Measurements from ENCODE around the gene SIL1. TPM values are rescaled to one million over a fixed set of nuclear protein-coding genes. Genes with fewer than 3 reads are reported as not detected.

The SIL1 gene
- total and polyA plus RNA-seq, 2 of the 8 experiments (the other 6 are each of a cell fraction or from before 2014, with no cell fraction given), result 8.3 to 12.8 TPM

GRCh38 chr5:139167533-139167932 is 30.6 kb downstream of the SIL1 start:
- Histone ChIP-seq H2BK15ac (ENCODE audit: low read length) (no peak overlapping the region), H4K91ac (replicated peaks; ENCODE audit: insufficient read length, low read length) (no peak overlapping the region), H4K20me1 (replicated peaks in 1 of 2; ENCODE audit: control insufficient read depth in 1 of 2, insufficient read depth in 2 of 2, low read length in 2 of 2) (no peaks in the 10 kb centered on the region), H3K27ac (ENCODE audit: low read depth, low read length) (no peak overlapping the region), H3K56ac (replicated peaks; ENCODE audit: insufficient read length, low read depth, low read length) (no peak overlapping the region), H3K79me1 (ENCODE audit: low read depth, low read length) (no peaks in the 10 kb centered on the region), H3K18ac (ENCODE audit: extremely low read depth, low read length) (no peak overlapping the region), H3K36me3 (ENCODE audit: control insufficient read depth in 2 of 4, insufficient read depth in 4 of 4, low read length in 3 of 4) (no peaks in the 10 kb centered on the region; a peak in 1 of 8 replicates), H3K4me1 (replicated peaks in 1 of 4; ENCODE audit: control insufficient read depth in 3 of 4, insufficient read depth in 4 of 4, low read length in 3 of 4) (peaks cover 0 to 2% (median 2%) of the 10 kb centered on the region in 4 experiments; a peak in 2 of 7 replicates), H3K23me2 (ENCODE audit: low read depth, low read length) (no peaks in the 10 kb centered on the region), H4K5ac (ENCODE audit: insufficient read length, low read depth, low read length) (no peak overlapping the region), H3K4ac (replicated peaks; ENCODE audit: insufficient read length, low read depth, low read length) (no peak overlapping the region), H2BK5ac (ENCODE audit: low read depth, low read length) (no peak overlapping the region), H2AK5ac (ENCODE audit: low read depth, low read length) (no peak overlapping the region), H3K27me3 (replicated peaks in 1 of 4; ENCODE audit: control insufficient read depth in 3 of 4, extremely low read depth in 1 of 4, insufficient read depth in 3 of 4, low read length in 3 of 4) (no peaks in the 10 kb centered on the region), H3K4me2 (ENCODE audit: insufficient read depth in 1 of 2, low read depth in 2 of 2, low read length in 2 of 2) (no peak overlapping the region), H3K9me3 (ENCODE audit: insufficient read depth in 2 of 2, low read depth in 1 of 2, low read length in 1 of 2) (peaks cover 4 to 9% of the 10 kb centered on the region in 2 experiments; a peak in 2 of 4 replicates), H3K23ac (ENCODE audit: insufficient read length) (no peak overlapping the region), H3K14ac (ENCODE audit: insufficient read length) (no peak overlapping the region), H2AFZ (ENCODE audit: low read length) (no peak overlapping the region), H3K79me2 (ENCODE audit: control insufficient read depth in 1 of 2, insufficient read depth in 2 of 2, low read length in 2 of 2) (no peaks in the 10 kb centered on the region), H2BK12ac (ENCODE audit: low read depth, low read length) (no peak overlapping the region), H4K8ac (ENCODE audit: extremely low read depth, insufficient read depth, low read length) (no peak overlapping the region), H3K9ac (replicated peaks in 1 of 4; ENCODE audit: extremely low read depth in 1 of 4, low read depth in 3 of 4, low read length in 3 of 4) (no peak overlapping the region), H3K4me3 (ENCODE audit: extremely low read depth in 1 of 4, insufficient read depth in 2 of 4, low read depth in 3 of 4, low read length in 4 of 4) (no peak overlapping the region), H2BK120ac (replicated peaks; ENCODE audit: low read depth, low read length) (no peak overlapping the region), H2BK20ac (ENCODE audit: low read length) (no peak overlapping the region)
- ChIA-PET POLR2A (ENCODE audit: partially characterized antibody) (interaction anchor here (1.0 kb wide), 1 partner anchor 204 kb away, joined by 4 read pairs; no protein-coding TSS in a partner anchor), CTCF (ENCODE audit: partially characterized antibody) (interaction anchor here (0.7 to 1.2 kb wide), 2 partner anchors 11 to 25 kb away, joined by 4 read pairs; no protein-coding TSS in a partner anchor)
- 85% methylated on average over 2 of the region's 2 CpGs; no CpG with 5 or more reads in 1 of the 2 experiments for WGBS, 2 experiments (ENCODE audit: extremely low coverage in 1 of 2, insufficient coverage in 1 of 2, insufficient read length in 1 of 2, insufficient replicate concordance in 2 of 2, low coverage in 1 of 2, low lambda C conversion rate in 2 of 2, missing lambda C conversion rate in 1 of 2)
- DNase-seq (ENCODE audit: low read depth in 1 of 2, low spot score in 2 of 2) (no peak), FAIRE-seq (no peak)
- no peak for TF ChIP-seq POLR2A (IDR thresholded peaks at IDR 0.05; ENCODE audit: control extremely low read depth in 1 of 2, low read depth in 2 of 2, low read length in 2 of 2)
- no peak for TF ChIP-seq EP300 (IDR thresholded peaks at IDR 0.05; ENCODE audit: borderline replicate concordance in 1 of 2, low read depth in 2 of 2, low read length in 2 of 2)
- no peak for TF ChIP-seq RBBP5 (IDR thresholded peaks at IDR 0.05; ENCODE audit: borderline replicate concordance, low read depth, low read length)
- TF ChIP-seq TAF7 (optimal IDR thresholded peaks at IDR 0.05; ENCODE audit: borderline replicate concordance, low read depth, low read length), result no peak
- TF ChIP-seq BACH1 (IDR thresholded peaks at IDR 0.05; ENCODE audit: low read length), result no peak
- TF ChIP-seq PHF8 (conservative IDR thresholded peaks at IDR 0.05; ENCODE audit: low read depth, low read length), result no peak
- TF ChIP-seq KDM1A (IDR thresholded peaks at IDR 0.05; ENCODE audit: borderline replicate concordance, low read length), result no peak
- no peak for TF ChIP-seq BRCA1 (IDR thresholded peaks at IDR 0.05; ENCODE audit: low read depth, low read length)
- no peak for TF ChIP-seq POU5F1 (IDR thresholded peaks at IDR 0.05; ENCODE audit: low read depth, low read length)
- no peak for TF ChIP-seq YY1 (IDR thresholded peaks at IDR 0.05; ENCODE audit: low read depth, low read length)
- no peak for TF ChIP-seq CBX5 (IDR thresholded peaks at IDR 0.05; ENCODE audit: low read depth, low read length)
- no peak for TF ChIP-seq EGR1 (IDR thresholded peaks at IDR 0.05; ENCODE audit: borderline replicate concordance, low read depth, low read length)
- no peak for TF ChIP-seq MAFK (IDR thresholded peaks at IDR 0.05; ENCODE audit: low read depth, low read length)
